Osteoblast (primary cell): ENCODE data around the gene DOCK10. TPM values are rescaled to one million over a fixed set of nuclear protein-coding genes. Genes with fewer than 3 reads are reported as not detected.

Experiments
- DNase-seq: peaks from one replicate; pipeline ENCODE4 v3.0.0; 2011; ENCODE audit warnings: low spot score, mixed read lengths; ENCODE audit not compliant: insufficient read length; ENCODE audit errors: missing footprints
- H2AFZ ChIP-seq: 2 replicates; pipeline ENCODE4 v1.6.0; 2011; ENCODE audit warnings: mild to moderate bottlenecking, low read length
- H3K27ac ChIP-seq: 2 replicates; pipeline ENCODE4 v1.5.1; 2011; ENCODE audit warnings: mild to moderate bottlenecking, low read depth, low read length, moderate library complexity
- H3K27me3 ChIP-seq: 2 replicates; pipeline ENCODE4 v1.6.0; 2012; ENCODE audit warnings: mild to moderate bottlenecking, control low read depth, inconsistent platforms, low read length, moderate library complexity; ENCODE audit not compliant: insufficient read depth
- H3K36me3 ChIP-seq: 2 replicates; pipeline ENCODE4 v1.5.1; 2011; ENCODE audit warnings: mild to moderate bottlenecking, low read length, control low read depth, moderate library complexity; ENCODE audit not compliant: insufficient read depth
- H3K4me1 ChIP-seq: 2 replicates; pipeline ENCODE4 v1.5.1; 2011; ENCODE audit warnings: mild to moderate bottlenecking, low read length, control low read depth, moderate library complexity; ENCODE audit not compliant: insufficient read depth
- H3K4me2 ChIP-seq: 2 replicates; pipeline ENCODE4 v1.6.0; 2011; ENCODE audit warnings: mild to moderate bottlenecking, low read length; ENCODE audit not compliant: insufficient read depth
- H3K4me3 ChIP-seq: fragments of 200-600 bp; sonication (generic); 3 replicates; pipeline ENCODE4 v1.5.1; 2012; ENCODE audit warnings: mild to moderate bottlenecking, low read length, inconsistent platforms; ENCODE audit not compliant: insufficient read depth
- H3K79me2 ChIP-seq: 2 replicates; pipeline ENCODE4 v1.6.0; 2012; ENCODE audit warnings: mild to moderate bottlenecking, low read length, control low read depth, inconsistent platforms; ENCODE audit not compliant: insufficient read depth
- H3K9me3 ChIP-seq: 2 replicates; pipeline ENCODE4 v1.5.1; 2011; ENCODE audit warnings: low read depth, low read length, control low read depth
- H4K20me1 ChIP-seq: 2 replicates; pipeline ENCODE4 v1.6.0; 2012; ENCODE audit warnings: mild to moderate bottlenecking, low read length, control low read depth; ENCODE audit not compliant: insufficient read depth
- total RNA-seq: library from RNA; depleted of rRNA; stranded (reverse); fragments of >200 nt; gene quantifications from 2 replicates; pipeline ENCODE4 v1.2.3, GENCODE V29; 2012
- TF ChIP-seq, protein P1 (sequence below): IDR thresholded peaks from 2 replicates; pipeline ENCODE4 v1.5.1; 2011; ENCODE audit warnings: mild to moderate bottlenecking, low read depth, low read length, moderate library complexity; ENCODE audit errors: extremely low read depth

The DOCK10 gene
- total RNA-seq, 1 donor, result 33.3 TPM

DNA sequence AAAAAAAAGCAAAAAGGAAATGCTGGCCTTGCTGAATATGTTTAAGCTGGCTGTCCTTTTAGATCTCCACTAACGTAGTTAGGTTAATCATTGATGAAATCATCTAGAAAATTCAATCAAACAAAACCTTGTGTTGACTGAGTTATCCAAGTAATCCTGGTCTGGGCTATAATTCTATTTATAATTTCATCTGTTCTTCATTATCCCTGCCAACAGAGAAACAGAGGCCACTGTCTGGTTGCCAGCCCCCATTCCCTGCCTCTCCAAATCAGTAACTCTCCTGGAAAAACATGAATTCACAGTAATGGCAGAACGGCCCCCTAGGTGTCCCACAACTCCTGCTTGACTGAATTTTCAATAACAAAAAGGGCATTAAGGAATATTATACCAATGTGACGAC is 24.6 kb downstream of the DOCK10 start:
- H2AFZ ChIP-seq, result no peak overlapping the region
- H3K4me2 ChIP-seq, result peak overlapping the region; percentile 28
- no peaks in the 10 kb centered on the region for H3K27me3 ChIP-seq
- H3K36me3 ChIP-seq, result no peaks in the 10 kb centered on the region
- no peaks in the 10 kb centered on the region for H3K9me3 ChIP-seq
- H3K4me1 ChIP-seq, result peaks cover 41% of the 10 kb centered on the region
- H4K20me1 ChIP-seq, result no peaks in the 10 kb centered on the region
- H3K79me2 ChIP-seq, result peaks cover 88% of the 10 kb centered on the region
- TF ChIP-seq, protein P1, sequence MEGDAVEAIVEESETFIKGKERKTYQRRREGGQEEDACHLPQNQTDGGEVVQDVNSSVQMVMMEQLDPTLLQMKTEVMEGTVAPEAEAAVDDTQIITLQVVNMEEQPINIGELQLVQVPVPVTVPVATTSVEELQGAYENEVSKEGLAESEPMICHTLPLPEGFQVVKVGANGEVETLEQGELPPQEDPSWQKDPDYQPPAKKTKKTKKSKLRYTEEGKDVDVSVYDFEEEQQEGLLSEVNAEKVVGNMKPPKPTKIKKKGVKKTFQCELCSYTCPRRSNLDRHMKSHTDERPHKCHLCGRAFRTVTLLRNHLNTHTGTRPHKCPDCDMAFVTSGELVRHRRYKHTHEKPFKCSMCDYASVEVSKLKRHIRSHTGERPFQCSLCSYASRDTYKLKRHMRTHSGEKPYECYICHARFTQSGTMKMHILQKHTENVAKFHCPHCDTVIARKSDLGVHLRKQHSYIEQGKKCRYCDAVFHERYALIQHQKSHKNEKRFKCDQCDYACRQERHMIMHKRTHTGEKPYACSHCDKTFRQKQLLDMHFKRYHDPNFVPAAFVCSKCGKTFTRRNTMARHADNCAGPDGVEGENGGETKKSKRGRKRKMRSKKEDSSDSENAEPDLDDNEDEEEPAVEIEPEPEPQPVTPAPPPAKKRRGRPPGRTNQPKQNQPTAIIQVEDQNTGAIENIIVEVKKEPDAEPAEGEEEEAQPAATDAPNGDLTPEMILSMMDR, result peak; percentile 34
- peak overlapping the region; percentile 39 for H3K27ac ChIP-seq
- DNase-seq, result no peak
- no peak overlapping the region for H3K4me3 ChIP-seq

DNA sequence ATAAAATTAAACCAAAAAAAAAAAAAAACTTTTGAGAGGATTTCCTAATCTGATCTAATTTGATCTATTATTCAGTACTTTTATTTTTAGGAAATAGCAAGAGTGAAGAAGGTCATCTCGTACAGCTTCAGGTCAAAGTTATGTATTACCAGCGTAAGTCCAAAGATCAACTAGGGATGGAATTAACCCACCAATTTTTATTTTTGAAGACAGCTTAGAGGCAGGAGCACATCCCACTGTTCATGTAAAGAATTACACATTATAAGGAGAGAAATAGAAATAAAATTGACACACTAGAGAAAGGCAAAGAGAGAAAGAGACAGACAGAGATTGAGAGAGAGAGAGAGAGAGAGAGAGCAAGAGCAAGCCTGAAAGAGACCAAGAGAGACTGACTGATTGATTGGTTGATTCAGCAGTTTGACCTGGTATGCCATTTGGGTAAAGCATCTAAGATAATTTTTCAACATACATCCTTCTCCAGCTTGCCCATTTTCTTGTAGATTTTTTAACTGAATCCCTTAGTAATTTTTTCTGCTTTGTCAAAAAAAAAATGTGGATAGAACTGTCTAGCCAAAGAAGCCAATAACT is 25.1 kb downstream of the DOCK10 start:
- Histone ChIP-seq H3K4me2 (no peak overlapping the region), H3K79me2 (peaks cover 88% of the 10 kb centered on the region), H3K36me3 (no peaks in the 10 kb centered on the region), H3K27me3 (no peaks in the 10 kb centered on the region), H3K4me1 (peaks cover 39% of the 10 kb centered on the region), H3K27ac (peak overlapping the region; percentile 39), H3K9me3 (no peaks in the 10 kb centered on the region), H4K20me1 (no peaks in the 10 kb centered on the region), H3K4me3 (no peak overlapping the region), H2AFZ (no peak overlapping the region)
- TF ChIP-seq, protein P1, result peak; percentile 21
- DNase-seq, result no peak

DNA sequence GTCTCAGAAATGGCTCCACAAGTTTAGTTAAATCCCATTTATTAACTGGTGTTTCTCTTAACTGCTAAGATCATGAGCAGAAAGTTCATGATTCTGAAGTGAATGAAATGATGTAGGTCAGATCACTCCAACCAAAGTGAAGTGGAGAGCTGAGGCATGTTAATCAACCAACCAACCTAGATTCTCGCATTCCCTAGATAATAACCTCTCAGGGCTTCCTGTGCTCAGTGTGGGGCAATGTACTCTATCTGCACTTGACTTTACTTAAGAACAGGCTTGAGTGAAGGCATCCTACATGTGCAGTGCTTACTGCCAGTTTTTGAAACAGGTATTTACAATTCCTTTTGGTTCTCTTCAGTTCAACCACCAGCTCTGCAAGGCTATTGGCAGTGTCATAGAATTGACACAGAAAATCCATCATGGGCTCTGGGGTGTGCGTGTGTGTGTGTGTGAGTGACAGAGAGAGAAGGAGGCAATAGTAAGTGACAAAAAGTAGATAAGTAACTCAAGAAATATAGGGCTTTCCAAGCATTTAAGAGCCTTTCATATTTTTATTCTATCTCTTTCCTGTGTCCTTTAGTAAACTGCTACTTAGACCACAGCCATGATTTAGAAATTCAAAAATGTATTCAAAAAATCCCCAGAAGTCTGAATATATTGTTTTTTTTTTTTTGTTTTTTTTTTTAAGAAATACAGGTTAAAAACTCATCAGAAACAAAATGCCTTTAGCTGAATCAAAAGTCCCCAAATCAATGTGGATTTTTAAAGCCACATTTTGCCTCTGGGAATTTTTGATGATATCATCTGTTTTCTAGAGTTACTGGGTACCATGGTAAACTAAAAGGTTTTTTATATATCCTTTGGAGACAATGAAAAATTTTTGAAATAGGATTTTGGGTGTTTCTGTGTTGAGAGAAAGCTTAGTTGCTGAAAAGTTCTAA is 28.6 kb downstream of the DOCK10 start:
- H3K4me1 ChIP-seq, result peaks cover 51% of the 10 kb centered on the region
- H3K4me2 ChIP-seq, result no peak overlapping the region
- no peaks in the 10 kb centered on the region for H3K9me3 ChIP-seq
- no peak overlapping the region for H2AFZ ChIP-seq
- no peaks in the 10 kb centered on the region for H3K27me3 ChIP-seq
- no peak overlapping the region for H3K4me3 ChIP-seq
- peaks cover 84% of the 10 kb centered on the region for H3K79me2 ChIP-seq
- TF ChIP-seq, protein P1, result no peak
- H3K27ac ChIP-seq, result peak overlapping the region; percentile 97
- H4K20me1 ChIP-seq, result no peaks in the 10 kb centered on the region
- DNase-seq, result no peak
- H3K36me3 ChIP-seq, result no peaks in the 10 kb centered on the region

DNA sequence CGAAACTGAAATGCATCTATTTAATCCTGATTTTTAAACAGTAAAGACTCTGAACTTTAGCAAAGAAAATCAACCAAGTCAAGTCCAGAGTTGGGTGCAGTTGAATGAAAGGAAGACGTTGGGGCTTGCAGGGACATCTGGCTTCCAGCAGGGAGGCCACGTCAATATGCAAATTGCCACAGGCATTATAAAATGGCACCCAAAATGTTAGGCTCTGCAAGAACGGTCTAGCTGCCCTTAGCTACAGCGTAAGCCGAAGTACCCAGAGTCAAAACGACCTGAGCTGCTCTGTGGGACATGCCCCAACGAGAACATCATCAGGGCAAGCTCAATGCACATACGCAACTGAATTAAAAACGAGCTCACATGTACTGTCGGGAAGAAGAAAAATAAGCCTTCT is 30.7 kb downstream of the DOCK10 start:
- TF ChIP-seq, protein P1, result no peak
- no peaks in the 10 kb centered on the region for H4K20me1 ChIP-seq
- no peaks in the 10 kb centered on the region for H3K27me3 ChIP-seq
- no peak overlapping the region for H2AFZ ChIP-seq
- no peaks in the 10 kb centered on the region for H3K9me3 ChIP-seq
- peak overlapping the region; percentile 97 for H3K27ac ChIP-seq
- H3K4me1 ChIP-seq, result peaks cover 38% of the 10 kb centered on the region
- H3K79me2 ChIP-seq, result peaks cover 88% of the 10 kb centered on the region
- no peaks in the 10 kb centered on the region for H3K36me3 ChIP-seq
- no peak for DNase-seq
- H3K4me2 ChIP-seq, result peak overlapping the region; percentile 76
- no peak overlapping the region for H3K4me3 ChIP-seq
